SKM-1 treated with dmso at 0.1 percent for 144 hours (cell line): ENCODE data around the gene RPL32.
A peak's percentile ranks its signal among the peaks of the same experiment; 100 is the strongest.
"Not testable (repeated sequence)": the region's sequence is repeated elsewhere in the genome, so short reads cannot be mapped to it uniquely, and the experiment has no call there.

Source experiments
- DNase-seq: peaks from one replicate; lab custom pipeline; 2025; ENCODE audit not compliant: unreplicated experiment; lab: John Stamatoyannopoulos, UW

Gene RPL32

GRCh38 chr3:12868039-12869034 lies 27.0 kb upstream of the RPL32 start:
- peak; percentile 82 for DNase-seq

- no peak for DNase-seq
Measured at GRCh38 chr3:12866836-12867235, 25.5 kb upstream of the RPL32 start.

- no peak for DNase-seq
Measured at GRCh38 chr3:12865271-12865670, 23.9 kb upstream of the RPL32 start.

- DNase-seq = no peak
Measured at GRCh38 chr3:12862387-12862786, 21.0 kb upstream of the RPL32 start.

GRCh38 chr3:12861611-12862010 lies 20.2 kb upstream of the RPL32 start:
- no peak for DNase-seq

GRCh38 chr3:12859840-12860239 lies 18.5 kb upstream of the RPL32 start:
- DNase-seq = no peak

GRCh38 chr3:12856626-12857025 lies 15.3 kb upstream of the RPL32 start:
- no peak for DNase-seq

GRCh38 chr3:12854565-12854964 lies 13.2 kb upstream of the RPL32 start:
- DNase-seq = no peak

- DNase-seq = not testable (repeated sequence)
Measured at GRCh38 chr3:12853847-12854246, 12.5 kb upstream of the RPL32 start.

GRCh38 chr3:12852201-12852600 lies 10.8 kb upstream of the RPL32 start:
- DNase-seq = no peak

GRCh38 chr3:12845811-12846210 lies 4.4 kb upstream of the RPL32 start:
- DNase-seq = no peak

- no peak for DNase-seq
Measured at GRCh38 chr3:12842469-12842868, 1.1 kb upstream of the RPL32 start.

- DNase-seq = no peak
Measured at GRCh38 chr3:12841970-12842328, 584 bp upstream of the RPL32 start.

- no peak for DNase-seq
Measured at GRCh38 chr3:12840591-12841148, 695 bp downstream of the RPL32 start.

- DNase-seq = not testable (repeated sequence)
Measured at GRCh38 chr3:12840148-12840547, 1.2 kb downstream of the RPL32 start.

GRCh38 chr3:12839156-12839946 lies 2.0 kb downstream of the RPL32 start:
- DNase-seq = no peak

- DNase-seq = no peak
Measured at GRCh38 chr3:12838179-12838965, 3.0 kb downstream of the RPL32 start.

GRCh38 chr3:12837295-12837986 lies 3.9 kb downstream of the RPL32 start:
- no peak for DNase-seq

- DNase-seq = no peak
Measured at GRCh38 chr3:12835052-12835665, 6.2 kb downstream of the RPL32 start.
